Measurements from ENCODE around the gene LLGL2.
"Not testable (repeated sequence)": the region's sequence is repeated elsewhere in the genome, so short reads cannot be mapped to it uniquely, and the experiment has no call there.

The LLGL2 gene

GRCh38 chr17:75507733-75508719, 17.5 kb upstream of the LLGL2 start:
- DNase-seq (ENCODE audit: low spot score), result no peak

GRCh38 chr17:75508931-75509361, 16.6 kb upstream of the LLGL2 start:
- no peak for DNase-seq (ENCODE audit: low spot score)

- DNase-seq (ENCODE audit: low spot score), result no peak
Observed at GRCh38 chr17:75509528-75510258, 15.8 kb upstream of the LLGL2 start.

GRCh38 chr17:75511270-75511609, 14.3 kb upstream of the LLGL2 start:
- DNase-seq (ENCODE audit: low spot score), result no peak

GRCh38 chr17:75511610-75512575, 13.6 kb upstream of the LLGL2 start:
- DNase-seq (ENCODE audit: low spot score), result no peak

- DNase-seq (ENCODE audit: low spot score), result no peak
Observed at GRCh38 chr17:75512926-75513640, 12.4 kb upstream of the LLGL2 start.

GRCh38 chr17:75513641-75514000, 11.9 kb upstream of the LLGL2 start:
- DNase-seq (ENCODE audit: low spot score), result no peak

GRCh38 chr17:75514299-75514918, 11.1 kb upstream of the LLGL2 start:
- no peak for DNase-seq (ENCODE audit: low spot score)

- no peak for DNase-seq (ENCODE audit: low spot score)
Observed at GRCh38 chr17:75514919-75515495, 10.5 kb upstream of the LLGL2 start.

- DNase-seq (ENCODE audit: low spot score), result peak; percentile 63
Observed at GRCh38 chr17:75515496-75516254, 9.8 kb upstream of the LLGL2 start, which contains the start of gene CASKIN2. Gene CASKIN2, minus strand, starts transcription at chr17:75515537. Its CDS starts 1,733 bp downstream, at chr17:75513804.

GRCh38 chr17:75516255-75516618, 9.3 kb upstream of the LLGL2 start, which contains the start of gene TSEN54:
Gene TSEN54, plus strand, starts transcription at chr17:75516528. Its CDS starts 33 bp downstream, at chr17:75516561.
- peak; percentile 93 for DNase-seq (ENCODE audit: low spot score)

GRCh38 chr17:75516619-75517296, 8.7 kb upstream of the LLGL2 start:
- no peak for DNase-seq (ENCODE audit: low spot score)

- peak; percentile 29 for DNase-seq (ENCODE audit: low spot score)
Observed at GRCh38 chr17:75517297-75517865, 8.1 kb upstream of the LLGL2 start.

GRCh38 chr17:75518201-75518600, 7.3 kb upstream of the LLGL2 start:
- DNase-seq (ENCODE audit: low spot score), result peak; percentile 50

GRCh38 chr17:75518983-75519537, 6.4 kb upstream of the LLGL2 start:
- no peak for DNase-seq (ENCODE audit: low spot score)

- DNase-seq (ENCODE audit: low spot score), result not testable (repeated sequence)
Observed at GRCh38 chr17:75520413-75520812, 5.1 kb upstream of the LLGL2 start.

- no peak for DNase-seq (ENCODE audit: low spot score)
Observed at GRCh38 chr17:75521290-75521689, 4.2 kb upstream of the LLGL2 start.

Measured in CD4-positive, alpha-beta T cell treated with Interleukin-15 for 4 hours (primary cell).